ENCODE data around the gene KCNMA1.

Gene KCNMA1

DNA sequence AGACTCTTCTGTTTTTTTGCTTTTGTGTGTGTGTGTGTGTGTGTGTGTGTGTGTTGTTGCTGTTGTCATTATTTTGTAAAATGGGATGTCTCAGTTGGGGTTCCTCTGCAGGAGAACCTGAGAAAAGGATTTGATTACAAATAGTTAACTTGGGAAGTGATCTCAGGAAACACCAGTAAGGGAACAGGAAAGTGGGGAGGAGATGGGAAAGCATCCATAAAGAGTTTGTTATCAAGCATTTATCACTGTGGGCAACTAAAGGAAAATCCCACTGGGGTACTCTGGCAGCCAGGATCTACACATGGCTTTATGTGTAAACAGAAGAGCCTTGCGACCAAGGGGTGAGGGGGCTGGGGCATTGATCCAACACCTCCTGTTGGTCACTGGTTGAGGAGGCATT lies 485.4 kb downstream of the KCNMA1 start:
- no peak for TF ChIP-seq CTCF (IDR thresholded peaks at IDR 0.05; ENCODE audit: control insufficient read depth, insufficient read depth, low read depth, low read length, missing control alignments)
- H3K4me3 ChIP-seq (ENCODE audit: control insufficient read depth, low read depth, low read length) = no peak overlapping the region
- DNase-seq (ENCODE audit: low read depth) = no peak

DNA sequence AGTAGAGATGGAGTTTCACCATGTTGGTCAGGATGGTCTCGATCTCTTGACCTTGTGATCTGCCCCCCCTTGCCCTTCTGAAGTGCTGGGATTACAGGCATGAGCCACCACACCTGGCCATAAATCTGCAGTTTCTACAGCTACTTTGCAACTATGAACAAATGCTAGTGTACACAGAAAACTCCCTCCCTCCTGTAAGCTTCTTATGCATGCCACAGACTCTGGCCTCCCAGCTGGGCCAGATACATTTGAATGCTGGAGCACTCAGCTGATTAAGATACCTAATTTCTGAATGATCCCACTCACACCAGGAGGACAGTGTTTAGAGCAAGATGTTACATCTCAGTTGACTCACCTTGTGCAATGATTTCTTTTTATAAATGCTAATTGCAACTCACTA lies 486.2 kb downstream of the KCNMA1 start:
- no peak for TF ChIP-seq CTCF (IDR thresholded peaks at IDR 0.05; ENCODE audit: control insufficient read depth, insufficient read depth, low read depth, low read length, missing control alignments)
- H3K4me3 ChIP-seq (ENCODE audit: control insufficient read depth, low read depth, low read length) = no peak overlapping the region
- no peak for DNase-seq (ENCODE audit: low read depth)

GRCh38 chr10:77149706-77150105 lies 487.9 kb downstream of the KCNMA1 start:
- DNase-seq (ENCODE audit: low read depth) = no peak
- TF ChIP-seq CTCF (IDR thresholded peaks at IDR 0.05; ENCODE audit: control insufficient read depth, insufficient read depth, low read depth, low read length, missing control alignments) = no peak
- H3K4me3 ChIP-seq (ENCODE audit: control insufficient read depth, low read depth, low read length) = no peak overlapping the region

DNA sequence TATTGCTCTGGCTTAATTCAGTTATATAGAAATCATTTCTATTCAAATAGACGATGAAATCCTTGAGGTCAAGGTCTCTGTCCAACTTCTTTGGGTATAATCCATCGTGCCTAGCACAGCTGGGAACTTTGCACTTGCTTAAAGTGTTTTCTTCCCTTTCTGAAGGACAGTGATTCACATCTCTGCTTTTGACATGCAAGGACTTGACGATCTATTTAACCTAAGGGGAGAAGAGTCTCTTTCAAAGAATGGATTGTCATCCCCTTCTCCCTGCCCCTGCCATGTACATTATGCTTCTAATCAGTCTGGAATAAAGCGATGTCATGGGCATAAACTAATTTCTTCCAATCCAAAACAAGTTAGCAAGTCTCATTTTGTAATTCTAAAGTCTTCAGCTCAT lies 488.6 kb downstream of the KCNMA1 start:
- DNase-seq (ENCODE audit: low read depth) = no peak
- H3K4me3 ChIP-seq (ENCODE audit: control insufficient read depth, low read depth, low read length) = no peak overlapping the region
- no peak for TF ChIP-seq CTCF (IDR thresholded peaks at IDR 0.05; ENCODE audit: control insufficient read depth, insufficient read depth, low read depth, low read length, missing control alignments)

GRCh38 chr10:77147871-77148270 lies 489.7 kb downstream of the KCNMA1 start:
- no peak overlapping the region for H3K4me3 ChIP-seq (ENCODE audit: control insufficient read depth, low read depth, low read length)
- DNase-seq (ENCODE audit: low read depth) = no peak
- TF ChIP-seq CTCF (IDR thresholded peaks at IDR 0.05; ENCODE audit: control insufficient read depth, insufficient read depth, low read depth, low read length, missing control alignments) = no peak

DNA sequence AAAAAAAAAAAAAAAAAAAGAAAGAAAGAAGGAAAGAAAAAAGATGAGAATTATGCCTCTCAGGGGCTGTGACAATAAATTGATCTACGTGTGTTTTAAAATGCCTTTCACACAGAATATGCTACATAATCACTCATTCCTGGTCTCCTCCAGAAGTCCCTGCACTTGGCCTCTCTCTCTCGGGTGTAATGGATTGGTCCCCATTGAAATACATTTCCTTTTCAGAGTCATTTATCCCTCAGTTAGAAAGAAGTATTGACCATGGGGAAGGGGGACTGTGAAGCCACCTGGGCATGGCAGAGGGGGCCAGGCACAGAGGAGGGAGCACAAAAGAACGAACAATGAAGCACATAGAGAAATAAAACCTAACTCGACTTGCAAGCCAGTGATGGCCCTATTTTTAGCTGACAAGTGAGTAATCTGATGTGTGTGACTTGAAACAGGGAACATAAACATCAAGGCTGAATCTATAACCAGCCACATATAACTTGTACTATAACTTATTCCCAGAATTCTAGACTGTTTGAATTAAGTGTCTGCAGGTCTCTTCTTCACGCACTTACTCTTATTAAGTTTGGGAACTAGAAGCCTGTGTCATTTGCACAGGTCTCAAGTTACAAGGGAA lies 490.8 kb downstream of the KCNMA1 start:
- TF ChIP-seq CTCF (IDR thresholded peaks at IDR 0.05; ENCODE audit: control insufficient read depth, insufficient read depth, low read depth, low read length, missing control alignments) = no peak
- no peak for DNase-seq (ENCODE audit: low read depth)
- H3K4me3 ChIP-seq (ENCODE audit: control insufficient read depth, low read depth, low read length) = no peak overlapping the region

GRCh38 chr10:77144656-77145055 lies 493.0 kb downstream of the KCNMA1 start:
- no peak for DNase-seq (ENCODE audit: low read depth)
- TF ChIP-seq CTCF (IDR thresholded peaks at IDR 0.05; ENCODE audit: control insufficient read depth, insufficient read depth, low read depth, low read length, missing control alignments) = no peak
- H3K4me3 ChIP-seq (ENCODE audit: control insufficient read depth, low read depth, low read length) = no peak overlapping the region
